GM18502 (cell line): ENCODE measurements around the gene HOTAIR.

Experiments
- ATAC-seq: cut with Tn5 transposase; IDR thresholded peaks from one replicate; pipeline ENCODE4 v1.9.1; 2021; ENCODE audit warnings: mild to moderate bottlenecking; ENCODE audit not compliant: unreplicated experiment, poor library complexity

Gene HOTAIR

GRCh38 chr12:53988541-53989226 lies 13.9 kb upstream of the HOTAIR start:
- ATAC-seq = no peak

GRCh38 chr12:53987787-53988230 lies 13.1 kb upstream of the HOTAIR start:
- ATAC-seq = no peak

DNA sequence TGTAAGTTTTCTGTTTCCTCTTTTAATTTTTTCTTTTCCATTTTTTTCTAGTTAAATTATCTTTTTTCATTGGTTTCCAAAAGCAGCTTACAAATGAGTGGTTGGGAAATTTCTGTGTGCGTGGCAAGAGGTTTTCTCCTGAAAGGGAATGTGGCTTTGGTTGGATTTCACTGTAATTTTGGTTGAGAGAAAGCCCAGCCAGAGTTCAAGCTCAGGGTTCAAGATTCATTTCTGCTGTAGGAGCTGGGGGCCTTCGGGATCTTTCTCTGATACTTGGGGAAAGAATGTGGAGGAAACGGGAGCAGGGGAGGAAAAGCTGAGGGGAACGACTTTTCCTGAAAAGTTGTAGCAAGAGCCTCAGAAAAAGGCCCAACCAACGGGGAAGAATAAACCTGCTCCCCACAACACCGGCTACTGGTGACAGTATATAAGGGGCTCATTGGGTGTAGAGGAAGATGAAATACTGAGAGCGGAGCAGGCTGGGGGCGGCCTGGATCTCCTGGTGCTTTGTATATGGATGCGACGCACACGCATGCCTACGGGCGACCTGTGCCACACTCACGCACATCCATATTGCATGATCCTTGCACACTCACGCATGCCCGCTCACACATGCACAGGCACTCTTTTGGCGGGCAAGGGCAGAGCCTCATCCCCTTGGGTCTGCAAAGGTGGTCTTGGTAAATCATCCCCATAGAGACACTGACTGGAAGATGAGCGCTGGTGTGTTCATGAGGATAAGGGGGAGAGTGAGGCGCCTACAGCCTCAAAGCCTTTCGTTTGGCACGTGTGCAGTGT lies 12.1 kb upstream of the HOTAIR start:
- no peak for ATAC-seq

DNA sequence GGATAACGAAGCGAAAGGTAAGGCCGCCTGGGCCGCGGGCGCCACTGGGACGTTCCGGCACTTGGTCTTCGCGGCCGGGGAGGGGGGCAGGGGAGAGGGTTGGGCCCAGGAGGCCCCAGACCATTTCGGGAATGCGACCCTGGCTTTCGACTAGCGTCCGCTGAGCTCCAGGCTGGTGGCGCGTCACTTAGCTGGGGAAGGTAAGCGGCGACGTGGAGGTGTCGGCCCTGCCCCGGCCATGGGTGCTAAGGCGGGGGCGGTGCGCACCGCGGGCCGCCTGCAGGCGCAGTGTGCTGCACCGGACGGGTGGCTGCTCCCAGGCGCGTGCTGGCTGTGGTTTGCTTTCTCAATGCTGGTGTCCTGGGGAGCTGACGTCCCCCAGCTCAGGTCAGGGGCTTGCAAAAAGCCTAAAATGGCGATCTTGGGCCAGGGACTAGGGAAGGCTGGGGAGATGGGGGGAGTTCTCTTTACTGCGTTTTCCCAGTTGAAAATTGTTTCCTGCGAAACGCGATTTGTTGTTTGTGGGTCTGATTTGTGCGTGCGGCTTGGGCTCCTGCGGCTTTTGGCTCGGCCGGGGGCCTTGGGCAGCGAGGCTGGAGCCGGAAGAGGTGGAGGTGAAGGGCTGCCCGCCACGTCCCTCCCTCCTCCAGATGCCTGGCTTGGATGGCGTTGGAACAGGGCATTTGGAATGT lies 11.4 kb upstream of the HOTAIR start:
- ATAC-seq = no peak

- ATAC-seq = no peak
These were observed 10.9 kb upstream of the HOTAIR start for GRCh38 chr12:53985692-53985993.

DNA sequence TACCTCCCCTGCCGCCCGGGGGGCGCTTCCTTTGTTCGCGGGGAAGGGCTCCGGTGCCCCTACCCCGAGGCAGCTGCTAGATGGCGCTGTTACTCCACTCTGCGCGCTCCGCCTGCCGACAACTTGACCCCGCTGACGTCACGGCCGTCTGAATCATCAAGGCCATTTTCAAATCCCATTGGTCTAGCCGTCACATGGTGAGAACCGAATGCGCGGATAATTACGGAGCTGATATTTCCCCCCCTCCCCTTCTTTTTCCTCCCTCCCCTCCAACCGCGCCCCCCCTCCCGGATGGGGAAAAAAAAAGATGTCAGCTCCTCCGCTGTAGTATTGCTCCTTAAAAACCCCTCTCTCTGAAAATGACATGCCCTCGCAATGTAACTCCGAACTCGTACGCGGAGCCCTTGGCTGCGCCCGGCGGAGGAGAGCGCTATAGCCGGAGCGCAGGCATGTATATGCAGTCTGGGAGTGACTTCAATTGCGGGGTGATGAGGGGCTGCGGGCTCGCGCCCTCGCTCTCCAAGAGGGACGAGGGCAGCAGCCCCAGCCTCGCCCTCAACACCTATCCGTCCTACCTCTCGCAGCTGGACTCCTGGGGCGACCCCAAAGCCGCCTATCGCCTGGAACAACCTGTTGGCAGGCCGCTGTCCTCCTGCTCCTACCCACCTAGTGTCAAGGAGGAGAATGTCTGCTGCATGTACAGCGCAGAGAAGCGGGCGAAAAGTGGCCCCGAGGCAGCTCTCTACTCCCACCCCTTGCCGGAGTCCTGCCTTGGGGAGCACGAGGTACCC lies 10.3 kb upstream of the HOTAIR start, which contains the start of gene HOXC10:
TSS of gene HOXC10 (plus strand) at position 246 of the 791 bp plus-strand sequence. CDS start at position 360, 114 bp downstream.
- no peak for ATAC-seq

DNA sequence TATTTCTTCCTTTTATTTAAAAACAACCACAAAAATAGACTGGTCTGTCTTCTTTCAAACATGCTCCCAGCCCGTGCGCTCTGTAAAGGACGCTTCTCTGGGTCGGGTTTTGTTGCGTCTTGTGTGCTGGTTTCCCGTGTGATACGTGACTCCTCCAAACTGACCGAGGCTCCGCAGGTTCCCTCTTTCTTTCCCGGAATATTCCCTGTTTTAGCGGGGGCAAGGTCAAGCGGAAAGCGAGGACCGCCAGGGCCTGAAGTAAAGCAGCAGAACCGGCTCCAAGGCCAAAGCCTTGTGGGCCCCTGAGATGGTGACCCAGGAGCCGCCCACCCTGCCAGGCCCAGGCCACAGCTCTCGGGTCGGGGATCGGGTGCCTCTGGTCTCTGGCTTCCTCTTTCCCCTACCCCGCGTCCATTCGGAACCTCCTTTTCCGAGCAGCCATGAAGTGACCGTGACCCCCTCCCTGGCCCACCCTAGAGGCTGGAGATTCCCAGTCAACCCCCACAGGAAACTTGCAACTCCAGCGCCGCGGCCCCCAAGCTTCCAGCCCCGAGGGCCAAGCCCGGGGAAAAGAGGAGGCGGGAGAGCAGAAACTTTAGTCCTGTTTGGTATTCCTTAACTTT lies 9.3 kb upstream of the HOTAIR start:
- ATAC-seq = no peak

DNA sequence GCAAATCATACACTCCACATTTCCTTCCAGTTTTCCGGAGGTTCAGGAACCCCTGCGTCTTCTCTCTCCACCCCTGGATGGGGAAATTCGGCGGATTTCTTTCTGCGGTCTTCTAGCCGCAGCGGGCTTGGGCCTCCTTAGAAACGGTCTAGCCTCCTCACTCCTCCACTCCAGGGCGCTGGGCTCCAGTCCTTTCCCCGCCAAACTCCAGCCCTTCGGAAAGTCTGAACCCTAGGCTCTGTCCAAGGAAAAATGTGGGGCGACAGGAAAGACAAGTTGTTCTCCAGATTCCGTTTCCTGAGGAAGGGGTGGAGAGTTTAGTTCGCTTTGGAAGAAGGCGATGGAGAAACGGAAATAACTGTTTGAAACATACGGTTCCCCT lies 8.8 kb upstream of the HOTAIR start:
- no peak for ATAC-seq

- ATAC-seq = no peak
These were observed 8.2 kb upstream of the HOTAIR start for GRCh38 chr12:53982648-53983567.

GRCh38 chr12:53981634-53982565 lies 7.1 kb upstream of the HOTAIR start:
- ATAC-seq = no peak

DNA sequence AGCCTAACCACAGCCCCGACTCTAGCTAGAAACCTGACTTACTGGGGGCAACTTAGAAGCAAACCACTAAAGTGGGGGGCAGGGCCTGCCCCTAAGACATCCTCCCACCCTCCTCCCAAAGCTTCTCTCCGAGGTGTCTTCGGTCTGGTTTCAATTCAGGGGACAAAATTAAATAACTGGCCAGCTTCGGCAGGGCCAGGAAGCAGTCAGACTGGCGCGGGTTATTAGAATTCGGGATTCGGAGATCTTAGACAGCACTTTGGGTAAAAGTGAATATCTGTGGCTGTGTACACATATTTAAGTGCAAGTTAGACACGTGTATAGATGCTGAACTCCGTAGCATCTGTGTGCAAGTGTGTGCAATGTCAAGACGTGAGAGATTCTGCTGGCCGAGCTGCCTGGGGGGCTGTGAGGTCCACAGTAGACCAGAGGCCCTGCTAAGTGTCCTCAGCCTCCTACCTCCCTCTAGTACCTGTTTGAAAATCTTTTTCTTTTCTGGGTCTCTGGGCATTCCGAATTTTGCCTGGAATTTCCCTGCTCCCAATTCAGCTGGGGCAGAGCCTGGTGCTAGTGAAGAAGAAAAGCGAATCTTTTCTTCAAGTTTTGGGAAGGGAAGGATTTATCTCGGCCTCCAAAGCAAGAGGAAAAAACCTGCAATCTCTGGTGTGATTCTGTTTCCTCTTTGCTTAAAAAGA lies 6.2 kb upstream of the HOTAIR start:
- no peak for ATAC-seq

- no peak for ATAC-seq
These were observed 5.5 kb upstream of the HOTAIR start for GRCh38 chr12:53980104-53980801.

GRCh38 chr12:53978477-53979356 lies 4.0 kb upstream of the HOTAIR start:
- ATAC-seq = no peak

DNA sequence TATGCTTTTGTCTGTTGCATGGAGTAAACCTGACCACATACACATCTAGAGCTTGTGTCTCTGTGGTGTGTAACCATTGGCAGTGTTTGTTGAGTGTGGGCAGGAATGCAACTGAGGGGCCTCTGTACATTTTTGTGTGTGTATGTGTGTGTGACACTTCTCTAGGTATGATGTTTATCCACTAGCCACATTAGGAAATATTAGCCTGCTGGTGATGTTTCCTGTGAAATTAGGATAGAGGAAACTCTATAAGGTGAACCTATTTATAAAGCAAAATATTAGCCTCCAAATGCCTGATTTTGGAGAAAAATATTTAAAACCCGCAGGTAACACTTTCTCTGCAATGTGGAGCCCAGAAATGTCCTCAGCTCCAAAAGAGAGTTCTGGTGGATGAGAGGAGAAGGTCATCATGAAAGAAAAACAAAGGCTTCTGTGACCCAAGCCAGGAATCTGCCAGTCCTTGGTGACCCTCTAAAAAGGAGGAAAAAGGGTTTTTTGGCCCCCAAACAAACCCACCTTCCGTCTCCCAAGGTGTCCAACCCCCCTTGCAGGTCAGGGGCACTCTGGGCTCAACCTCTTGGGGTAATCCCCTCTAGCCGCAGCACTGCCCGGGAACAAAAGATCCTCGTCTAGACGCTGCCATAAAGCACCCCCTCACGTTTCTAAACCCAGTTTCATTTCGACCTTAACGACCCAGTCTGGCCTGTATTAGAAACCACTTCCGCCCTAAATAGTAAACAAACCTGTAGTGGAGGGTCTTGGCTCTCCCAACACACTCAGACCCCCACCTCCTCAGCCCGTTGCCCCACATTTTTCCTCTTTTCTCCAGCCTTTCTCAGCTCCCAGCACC lies 3.1 kb upstream of the HOTAIR start:
- ATAC-seq = no peak
